T-cell (primary cell): ENCODE results near the gene AKT1. TPM values are rescaled to one million over a fixed set of nuclear protein-coding genes. Genes with fewer than 3 reads are reported as not detected.

Experiments
- ATAC-seq, 4 experiments: fragments of 200-7000 bp in 3 of 4; fragments of 150-1000 bp in 1 of 4; cut with Tn5 transposase; replicated peaks in 1 of 4; 1 replicate in 3 of 4; 2 replicates in 1 of 4; pipeline ENCODE4 v1.10.0; 2021; ENCODE audit warnings: moderate library complexity in 3 of 4, mild to moderate bottlenecking in 2 of 4, moderate number of reproducible peaks in 1 of 4
- CTCF ChIA-PET, 2 donors: fragments of 300-600 bp; sonication (Branson Sonifier 250); formaldehyde crosslinking; loops; one replicate each; lab custom pipeline; 2022; ENCODE audit warnings: antibody characterized with exemption in 2 of 2; lab: Charles Lee
- POLR2A ChIA-PET, 2 donors: fragments of 300-600 bp; sonication (Branson Sonifier 250); formaldehyde crosslinking; loops; one replicate each; lab custom pipeline; 2022; ENCODE audit warnings: antibody characterized with exemption in 2 of 2; lab: Charles Lee
- DNase-seq, 35 experiments: peaks; one replicate each; pipeline versions ENCODE4 v3.0.0 to v3.0.0-alpha.2; 2013 to 2023
- H3K27ac ChIP-seq: one replicate; pipeline ENCODE4 v1.5.1; 2013; ENCODE audit warnings: low read length
- H3K27me3 ChIP-seq, 2 experiments: replicated peaks in 1 of 2; 1 replicate in 1 of 2; 2 replicates in 1 of 2; pipeline versions ENCODE4 v1.6.1 to v1.7.0; 2013; ENCODE audit warnings: low read length in 1 of 2, mixed read lengths in 1 of 2; ENCODE audit not compliant: control insufficient read depth in 2 of 2, insufficient read depth in 2 of 2; ENCODE audit errors: extremely low read depth in 1 of 2
- H3K36me3 ChIP-seq, 2 donors: 1 replicate in 1 of 2; 2 replicates in 1 of 2; pipeline versions ENCODE4 v1.6.1 to v1.7.0; 2013; ENCODE audit warnings: low read length in 1 of 2; ENCODE audit not compliant: control insufficient read depth in 2 of 2, insufficient read depth in 1 of 2; ENCODE audit errors: extremely low read depth in 1 of 2
- H3K4me1 ChIP-seq, 2 experiments: 1 replicate in 1 of 2; 2 replicates in 1 of 2; pipeline versions ENCODE4 v1.6.1 to v1.7.0; 2013; ENCODE audit warnings: low read length in 2 of 2, mixed read lengths in 1 of 2; ENCODE audit not compliant: insufficient read depth in 2 of 2, control insufficient read depth in 1 of 2; ENCODE audit errors: extremely low read depth in 1 of 2
- H3K4me3 ChIP-seq, 2 donors: 1 replicate in 1 of 2; 2 replicates in 1 of 2; pipeline versions ENCODE4 v1.5.1 to v1.7.0; 2013; ENCODE audit warnings: mild to moderate bottlenecking in 2 of 2, low read length in 1 of 2, moderate library complexity in 1 of 2; ENCODE audit not compliant: control insufficient read depth in 1 of 2; ENCODE audit errors: extremely low read depth in 1 of 2
- H3K9me3 ChIP-seq: 2 replicates; pipeline ENCODE4 v1.7.0; 2013
- H3K27ac Mint-ChIP-seq, 2 donors: one replicate each; pipeline ENCODE4 v1.8.0; 2020 to 2021; ENCODE audit warnings: mild to moderate bottlenecking in 2 of 2, mixed read lengths in 2 of 2
- H3K27me3 Mint-ChIP-seq, 2 donors: one replicate each; pipeline ENCODE4 v1.8.0; 2021 to 2022; ENCODE audit warnings: mixed read lengths in 2 of 2
- H3K36me3 Mint-ChIP-seq: one replicate; pipeline ENCODE4 v1.8.0; 2021; ENCODE audit warnings: mixed read lengths
- H3K4me1 Mint-ChIP-seq, 3 donors: one replicate each; pipeline ENCODE4 v1.8.0; 2020 to 2022; ENCODE audit warnings: mixed read lengths in 3 of 3, mild to moderate bottlenecking in 1 of 3
- H3K4me3 Mint-ChIP-seq, 3 donors: one replicate each; pipeline ENCODE4 v1.8.0; 2020 to 2022; ENCODE audit warnings: mild to moderate bottlenecking in 3 of 3, mixed read lengths in 3 of 3, moderate library complexity in 3 of 3
- H3K9me3 Mint-ChIP-seq, 3 donors: one replicate each; pipeline ENCODE4 v1.8.0; 2020 to 2022; ENCODE audit warnings: mixed read lengths in 3 of 3
- WGBS: methylation state at CpG from one replicate; pipeline ENCODE4 v1.1.5; 2013; ENCODE audit warnings: missing lambda C conversion rate; ENCODE audit not compliant: insufficient coverage; 5-methylcytosine and 5-hydroxymethylcytosine counted together
- total RNA-seq, 35 experiments: library from RNA in 6 of 35; stranded (reverse) in 6 of 35; fragments of 120-200 nt in 1 of 35; gene quantifications; one replicate each; pipeline versions ENCODE4 v1.2.1 to v1.2.4 and lab custom pipeline; 2013 to 2026

Gene AKT1
- total RNA-seq, 5 donors from 2014 or later (not counting 1 experiment from before 2014, with no cell fraction given), result 68.4 to 113 (median 99.7) TPM

GRCh38 chr14:104783484-104784217, 11.9 kb downstream of the AKT1 start:
- H3K27ac Mint-ChIP-seq, result no peak overlapping the region
- WGBS, result 96% methylated on average over 16 of the region's 16 CpGs
- Histone ChIP-seq H3K4me3 (no peak overlapping the region), H3K4me1 (peaks cover 0 to 42% of the 10 kb centered on the region in 2 experiments), H3K9me3 (no peaks in the 10 kb centered on the region), H3K36me3 (peaks cover 6 to 10% of the 10 kb centered on the region in 2 donors), H3K27ac (no peak overlapping the region), H3K27me3 (no peaks in the 10 kb centered on the region)
- H3K4me3 Mint-ChIP-seq, result no peak overlapping the region
- POLR2A ChIA-PET, result no interaction called here
- ATAC-seq (no peak), DNase-seq (no peak)
- CTCF ChIA-PET, result interaction anchor here in 1 of 2 donors (0.6 kb wide), 1 partner anchor 390 kb away, joined by 4 read pairs; no protein-coding TSS in a partner anchor
- H3K4me1 Mint-ChIP-seq, result peaks cover 0 to 23% (median 16%) of the 10 kb centered on the region in 3 donors
- no peaks in the 10 kb centered on the region for H3K27me3 Mint-ChIP-seq
- no peaks in the 10 kb centered on the region for H3K36me3 Mint-ChIP-seq
- no peaks in the 10 kb centered on the region for H3K9me3 Mint-ChIP-seq

GRCh38 chr14:104782808-104783139, 12.8 kb downstream of the AKT1 start:
- no peak overlapping the region for H3K27ac Mint-ChIP-seq
- Histone ChIP-seq H3K4me3 (no peak overlapping the region), H3K9me3 (no peaks in the 10 kb centered on the region), H3K4me1 (peaks cover 0 to 33% of the 10 kb centered on the region in 2 experiments), H3K36me3 (peaks cover 9 to 11% of the 10 kb centered on the region in 2 donors), H3K27me3 (no peaks in the 10 kb centered on the region), H3K27ac (no peak overlapping the region)
- 83% methylated on average over 13 of the region's 13 CpGs for WGBS
- DNase-seq (no peak), ATAC-seq (no peak)
- no peaks in the 10 kb centered on the region for H3K36me3 Mint-ChIP-seq
- H3K4me1 Mint-ChIP-seq, result peaks cover 0 to 17% (median 9%) of the 10 kb centered on the region in 3 donors
- H3K9me3 Mint-ChIP-seq, result no peaks in the 10 kb centered on the region
- CTCF ChIA-PET, result no interaction called here
- POLR2A ChIA-PET, result no interaction called here
- no peaks in the 10 kb centered on the region for H3K27me3 Mint-ChIP-seq
- no peak overlapping the region for H3K4me3 Mint-ChIP-seq

- 96% methylated on average over 23 of the region's 28 CpGs for WGBS
- ChIA-PET CTCF (interaction anchor here in 1 of 2 donors (0.6 kb wide), 1 partner anchor 561 kb away, joined by 4 read pairs; no protein-coding TSS in a partner anchor), POLR2A (no interaction called here)
- Mint-ChIP-seq H3K27ac (no peak overlapping the region), H3K27me3 (no peaks in the 10 kb centered on the region), H3K4me1 (peaks cover 0 to 16% (median 8%) of the 10 kb centered on the region in 3 donors), H3K9me3 (no peaks in the 10 kb centered on the region), H3K36me3 (no peaks in the 10 kb centered on the region), H3K4me3 (no peak overlapping the region)
- H3K27ac ChIP-seq, result no peak overlapping the region
- ATAC-seq (no peak), DNase-seq (no peak)
- H3K36me3 ChIP-seq, result peaks cover 9 to 11% of the 10 kb centered on the region in 2 donors
- no peaks in the 10 kb centered on the region for H3K9me3 ChIP-seq
- H3K4me1 ChIP-seq, result peaks cover 0 to 28% of the 10 kb centered on the region in 2 experiments
- no peaks in the 10 kb centered on the region for H3K27me3 ChIP-seq
- H3K4me3 ChIP-seq, result no peak overlapping the region
Measured at GRCh38 chr14:104782086-104782807, 13.3 kb downstream of the AKT1 start.

GRCh38 chr14:104781271-104782077, 14.1 kb downstream of the AKT1 start:
- Histone ChIP-seq H3K27ac (no peak overlapping the region), H3K4me3 (no peak overlapping the region), H3K4me1 (peaks cover 0 to 20% of the 10 kb centered on the region in 2 experiments), H3K9me3 (no peaks in the 10 kb centered on the region), H3K27me3 (no peaks in the 10 kb centered on the region), H3K36me3 (peaks cover 11 to 16% of the 10 kb centered on the region in 2 donors)
- Mint-ChIP-seq H3K4me3 (no peak overlapping the region), H3K9me3 (no peaks in the 10 kb centered on the region), H3K27me3 (no peaks in the 10 kb centered on the region), H3K27ac (no peak overlapping the region), H3K36me3 (no peaks in the 10 kb centered on the region), H3K4me1 (peaks cover 0 to 11% (median 3%) of the 10 kb centered on the region in 3 donors)
- ChIA-PET POLR2A (no interaction called here), CTCF (interaction anchor here (0.5 to 0.6 kb wide), 2 partner anchors 53 to 562 kb away, joined by 4 to 5 read pairs; no protein-coding TSS in a partner anchor)
- 86% methylated on average over 15 of the region's 20 CpGs for WGBS
- ATAC-seq (no peak), DNase-seq (no peak)

- no peaks in the 10 kb centered on the region for H3K36me3 Mint-ChIP-seq
- no peaks in the 10 kb centered on the region for H3K27me3 Mint-ChIP-seq
- ATAC-seq (no peak), DNase-seq (no peak)
- no peak overlapping the region for H3K4me3 Mint-ChIP-seq
- POLR2A ChIA-PET, result no interaction called here
- Histone ChIP-seq H3K27me3 (no peaks in the 10 kb centered on the region), H3K36me3 (peaks cover 14 to 18% of the 10 kb centered on the region in 2 donors), H3K4me1 (peaks cover 0 to 15% of the 10 kb centered on the region in 2 experiments), H3K27ac (no peak overlapping the region), H3K9me3 (no peaks in the 10 kb centered on the region), H3K4me3 (no peak overlapping the region)
- no peaks in the 10 kb centered on the region for H3K9me3 Mint-ChIP-seq
- WGBS, result 95% methylated on average over 22 of the region's 24 CpGs
- CTCF ChIA-PET, result interaction anchor here in 1 of 2 donors (1.0 kb wide), 1 partner anchor 10 kb away, joined by 3 read pairs; no protein-coding TSS in a partner anchor
- no peak overlapping the region for H3K27ac Mint-ChIP-seq
- H3K4me1 Mint-ChIP-seq, result peaks cover 0 to 3% (median 0%) of the 10 kb centered on the region in 3 donors
Measured at GRCh38 chr14:104780513-104781030, 15.0 kb downstream of the AKT1 start.
